ENCODE measurements around the gene MSANTD1.
"Not testable (repeated sequence)": the region's sequence is repeated elsewhere in the genome, so short reads cannot be mapped to it uniquely, and the experiment has no call there.

MSANTD1 gene

GRCh38 chr4:3291969-3292570 is 43.1 kb downstream of the MSANTD1 start:
- peak in 1 of 2 experiments; percentile 50 for DNase-seq

GRCh38 chr4:3292571-3293400 is 43.8 kb downstream of the MSANTD1 start, which contains the start of gene RGS12:
Gene RGS12 (plus strand): TSS chr4:3293021. CDS start chr4:3316171, 23,150 bp downstream.
- DNase-seq, result peak; percentile 93 to 96

GRCh38 chr4:3293401-3294391 is 44.7 kb downstream of the MSANTD1 start:
- peak in 1 of 2 experiments; percentile 43 for DNase-seq

GRCh38 chr4:3294401-3295241 is 45.7 kb downstream of the MSANTD1 start:
- DNase-seq, result peak in 1 of 2 experiments; percentile 15

GRCh38 chr4:3295837-3296624 is 47.1 kb downstream of the MSANTD1 start:
- no peak for DNase-seq

GRCh38 chr4:3296651-3297050 is 47.7 kb downstream of the MSANTD1 start:
- peak in 1 of 2 experiments; percentile 13 for DNase-seq

GRCh38 chr4:3297066-3297859 is 48.3 kb downstream of the MSANTD1 start:
- DNase-seq, result no peak

GRCh38 chr4:3299122-3299975 is 50.4 kb downstream of the MSANTD1 start:
- no peak for DNase-seq

GRCh38 chr4:3299976-3300671 is 51.2 kb downstream of the MSANTD1 start:
- no peak for DNase-seq

GRCh38 chr4:3300882-3301281 is 51.9 kb downstream of the MSANTD1 start:
- DNase-seq, result not testable (repeated sequence)

- DNase-seq, result no peak
Measured at GRCh38 chr4:3301450-3302172, 52.7 kb downstream of the MSANTD1 start.

GRCh38 chr4:3302173-3302785 is 53.3 kb downstream of the MSANTD1 start:
- DNase-seq, result peak; percentile 78 to 82

- no peak for DNase-seq
Measured at GRCh38 chr4:3302786-3303564, 54.0 kb downstream of the MSANTD1 start.

- no peak for DNase-seq
Measured at GRCh38 chr4:3303565-3303824, 54.5 kb downstream of the MSANTD1 start.

GRCh38 chr4:3303923-3304710 is 55.2 kb downstream of the MSANTD1 start:
- no peak for DNase-seq

All from activated T-cell treated with anti-CD3 and anti-CD28 coated beads, Interleukin-2, amount 50 U/mL, for 48 hours (primary cell).